LNCaP clone FGC (cell line): Measurements from ENCODE around the gene DSCAM.

Experiments used
- DNase-seq: peaks from one replicate; pipeline ENCODE4 v3.0.0-alpha.2; 2011; ENCODE audit warnings: low read depth
- H3K4me3 ChIP-seq: 2 replicates; pipeline ENCODE4 v1.5.1; 2011; ENCODE audit warnings: mild to moderate bottlenecking, low read depth, low read length, control low read depth
- TF ChIP-seq, protein P1 (sequence below): IDR thresholded peaks from 2 replicates; pipeline ENCODE4 v1.5.1; 2012; ENCODE audit warnings: mild to moderate bottlenecking; ENCODE audit not compliant: control insufficient read depth, insufficient read depth; ENCODE audit errors: extremely low read depth

The DSCAM gene

DNA sequence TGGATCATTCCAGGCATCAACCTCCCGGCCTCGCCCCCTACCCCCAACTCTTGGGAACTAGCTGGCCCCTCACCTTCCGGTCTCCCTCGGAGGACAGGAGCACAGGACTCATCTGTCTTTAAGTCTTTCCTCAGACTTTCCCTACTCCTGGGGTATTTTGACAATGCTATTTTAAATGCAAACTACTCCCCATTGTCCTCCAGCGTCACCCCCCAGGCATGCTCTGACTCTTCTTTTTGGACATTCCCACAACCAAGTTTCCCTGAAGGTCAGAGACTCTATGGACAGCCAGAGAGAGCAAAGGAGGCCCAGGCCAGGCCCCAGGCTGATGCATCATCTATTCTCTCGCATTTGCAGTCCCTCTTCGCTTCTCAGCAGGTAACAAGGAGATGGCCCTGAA is 555.4 kb downstream of the DSCAM start:
- H3K4me3 ChIP-seq, result no peak overlapping the region
- TF ChIP-seq, protein P1, sequence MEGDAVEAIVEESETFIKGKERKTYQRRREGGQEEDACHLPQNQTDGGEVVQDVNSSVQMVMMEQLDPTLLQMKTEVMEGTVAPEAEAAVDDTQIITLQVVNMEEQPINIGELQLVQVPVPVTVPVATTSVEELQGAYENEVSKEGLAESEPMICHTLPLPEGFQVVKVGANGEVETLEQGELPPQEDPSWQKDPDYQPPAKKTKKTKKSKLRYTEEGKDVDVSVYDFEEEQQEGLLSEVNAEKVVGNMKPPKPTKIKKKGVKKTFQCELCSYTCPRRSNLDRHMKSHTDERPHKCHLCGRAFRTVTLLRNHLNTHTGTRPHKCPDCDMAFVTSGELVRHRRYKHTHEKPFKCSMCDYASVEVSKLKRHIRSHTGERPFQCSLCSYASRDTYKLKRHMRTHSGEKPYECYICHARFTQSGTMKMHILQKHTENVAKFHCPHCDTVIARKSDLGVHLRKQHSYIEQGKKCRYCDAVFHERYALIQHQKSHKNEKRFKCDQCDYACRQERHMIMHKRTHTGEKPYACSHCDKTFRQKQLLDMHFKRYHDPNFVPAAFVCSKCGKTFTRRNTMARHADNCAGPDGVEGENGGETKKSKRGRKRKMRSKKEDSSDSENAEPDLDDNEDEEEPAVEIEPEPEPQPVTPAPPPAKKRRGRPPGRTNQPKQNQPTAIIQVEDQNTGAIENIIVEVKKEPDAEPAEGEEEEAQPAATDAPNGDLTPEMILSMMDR, result no peak
- no peak for DNase-seq

DNA sequence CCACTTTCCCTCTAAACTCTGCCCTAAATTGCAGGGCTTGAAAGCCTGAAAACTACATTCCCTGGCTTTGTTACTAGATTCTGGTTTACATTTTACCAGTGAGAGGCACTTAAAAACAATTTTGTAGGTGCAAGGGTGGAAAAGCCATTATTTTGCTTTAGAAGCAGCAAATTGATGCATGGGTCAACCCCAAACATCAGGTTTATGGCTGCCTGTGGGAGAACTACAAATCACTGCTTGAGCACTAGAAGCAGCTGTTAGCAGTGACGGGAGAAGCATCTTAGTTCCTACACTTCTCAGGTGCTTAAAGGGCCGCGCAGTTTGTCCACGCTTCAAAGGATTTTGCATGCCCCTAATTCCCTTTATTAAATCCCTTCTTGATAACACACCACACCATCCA is 562.5 kb downstream of the DSCAM start:
- TF ChIP-seq, protein P1, result no peak
- DNase-seq, result no peak
- no peak overlapping the region for H3K4me3 ChIP-seq

- TF ChIP-seq, protein P1, result no peak
- H3K4me3 ChIP-seq, result no peak overlapping the region
- no peak for DNase-seq
These were observed 563.8 kb downstream of the DSCAM start for GRCh38 chr21:40282912-40283886.

- TF ChIP-seq, protein P1, result no peak
- H3K4me3 ChIP-seq, result no peak overlapping the region
- DNase-seq, result no peak
These were observed 568.6 kb downstream of the DSCAM start for GRCh38 chr21:40278345-40278744.

- H3K4me3 ChIP-seq, result no peak overlapping the region
- DNase-seq, result no peak
- TF ChIP-seq, protein P1, result no peak
These were observed 571.0 kb downstream of the DSCAM start for GRCh38 chr21:40276001-40276400.

DNA sequence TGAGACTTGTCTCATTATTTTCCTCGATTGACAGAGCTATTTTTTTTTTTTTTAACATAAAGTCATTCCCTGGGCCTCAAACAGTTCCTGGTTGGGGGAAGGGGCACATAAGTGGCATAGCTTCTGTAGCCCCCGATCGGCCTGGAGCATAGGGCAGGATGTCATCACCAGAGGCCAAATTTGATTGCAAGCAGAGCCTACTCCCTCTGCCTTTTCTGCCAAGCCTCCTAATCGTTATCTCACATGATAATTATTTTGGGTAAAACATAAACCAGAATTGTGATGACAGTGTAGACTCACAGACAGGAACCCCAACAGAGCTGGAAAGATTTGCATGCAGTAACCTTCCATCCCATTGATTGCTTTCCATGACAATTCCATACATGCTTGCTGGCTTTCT is 574.9 kb downstream of the DSCAM start:
- H3K4me3 ChIP-seq, result no peak overlapping the region
- no peak for DNase-seq
- TF ChIP-seq, protein P1, result no peak
